ENCODE data around the gene PMP22. TPM values are rescaled to one million over a fixed set of nuclear protein-coding genes. Genes with fewer than 3 reads are reported as not detected.

Gene PMP22
- total RNA-seq, 2 experiments from 2014 or later: not detected

GRCh38 chr17:15270628-15271381 is 5.7 kb upstream of the PMP22 start:
- no peak overlapping the region for H3K4me3 Mint-ChIP-seq
- ChIA-PET CTCF (no interaction called here), POLR2A (no interaction called here)
- peaks cover 3% of the 10 kb centered on the region for H3K27me3 Mint-ChIP-seq
- no peaks in the 10 kb centered on the region for H3K9me3 Mint-ChIP-seq
- DNase-seq: no peak
- no peak overlapping the region for H3K27ac Mint-ChIP-seq
- peaks cover 5% of the 10 kb centered on the region for H3K4me1 Mint-ChIP-seq
- H3K36me3 Mint-ChIP-seq (ENCODE audit: low read depth): no peaks in the 10 kb centered on the region

GRCh38 chr17:15269780-15270089 is 4.6 kb upstream of the PMP22 start:
- H3K36me3 Mint-ChIP-seq (ENCODE audit: low read depth): no peaks in the 10 kb centered on the region
- DNase-seq: no peak
- H3K27ac Mint-ChIP-seq: no peak overlapping the region
- ChIA-PET POLR2A (no interaction called here), CTCF (no interaction called here)
- H3K4me1 Mint-ChIP-seq: peaks cover 5% of the 10 kb centered on the region
- peaks cover 14% of the 10 kb centered on the region for H3K27me3 Mint-ChIP-seq
- no peaks in the 10 kb centered on the region for H3K9me3 Mint-ChIP-seq
- no peak overlapping the region for H3K4me3 Mint-ChIP-seq

GRCh38 chr17:15269087-15269779 is 4.1 kb upstream of the PMP22 start:
- H3K36me3 Mint-ChIP-seq (ENCODE audit: low read depth): no peaks in the 10 kb centered on the region
- no peaks in the 10 kb centered on the region for H3K9me3 Mint-ChIP-seq
- peaks cover 5% of the 10 kb centered on the region for H3K4me1 Mint-ChIP-seq
- no peak overlapping the region for H3K4me3 Mint-ChIP-seq
- CTCF ChIA-PET: no interaction called here
- H3K27me3 Mint-ChIP-seq: peaks cover 19% of the 10 kb centered on the region
- DNase-seq: no peak
- POLR2A ChIA-PET: no interaction called here
- H3K27ac Mint-ChIP-seq: no peak overlapping the region

- no peak overlapping the region for H3K4me3 Mint-ChIP-seq
- peaks cover 25% of the 10 kb centered on the region for H3K27me3 Mint-ChIP-seq
- no peak overlapping the region for H3K27ac Mint-ChIP-seq
- H3K4me1 Mint-ChIP-seq: peaks cover 5% of the 10 kb centered on the region
- H3K36me3 Mint-ChIP-seq (ENCODE audit: low read depth): no peaks in the 10 kb centered on the region
- ChIA-PET POLR2A (no interaction called here), CTCF (interaction anchor here (0.5 to 0.6 kb wide), 2 partner anchors 191 to 901 kb away, joined by 3 read pairs; no protein-coding TSS in a partner anchor)
- no peak for DNase-seq
- H3K9me3 Mint-ChIP-seq: no peaks in the 10 kb centered on the region
Observed at GRCh38 chr17:15268461-15268860, 3.3 kb upstream of the PMP22 start.

- Mint-ChIP-seq H3K27ac (no peak overlapping the region), H3K9me3 (no peaks in the 10 kb centered on the region), H3K27me3 (peaks cover 28% of the 10 kb centered on the region), H3K4me1 (peaks cover 5% of the 10 kb centered on the region), H3K36me3 (ENCODE audit: low read depth) (no peaks in the 10 kb centered on the region), H3K4me3 (no peak overlapping the region)
- DNase-seq: no peak
- ChIA-PET CTCF (interaction anchor here (0.5 to 0.6 kb wide), 2 partner anchors 192 to 902 kb away, joined by 3 read pairs; no protein-coding TSS in a partner anchor), POLR2A (no interaction called here)
Observed at GRCh38 chr17:15267996-15268395, 2.9 kb upstream of the PMP22 start.

- no peak overlapping the region for H3K4me3 Mint-ChIP-seq
- ChIA-PET POLR2A (no interaction called here), CTCF (no interaction called here)
Observed at GRCh38 chr17:15266325-15267125, 1.4 kb upstream of the PMP22 start.

GRCh38 chr17:15264542-15264941 is 584 bp downstream of the PMP22 start:
- Mint-ChIP-seq H3K9me3 (no peaks in the 10 kb centered on the region), H3K4me3 (no peak overlapping the region), H3K27me3 (peaks cover 59% of the 10 kb centered on the region), H3K36me3 (ENCODE audit: low read depth) (no peaks in the 10 kb centered on the region), H3K27ac (no peak overlapping the region), H3K4me1 (peaks cover 7% of the 10 kb centered on the region)
- no peak for DNase-seq
- ChIA-PET CTCF (interaction anchor here (0.5 kb wide), 1 partner anchor 72 kb away, joined by 3 read pairs; no protein-coding TSS in a partner anchor), POLR2A (no interaction called here)

More at GRCh38 chr17:15266325-15267125, 1.4 kb upstream of the PMP22 start:
- no peak overlapping the region for H3K27ac Mint-ChIP-seq
- no peaks in the 10 kb centered on the region for H3K9me3 Mint-ChIP-seq
- H3K27me3 Mint-ChIP-seq: peaks cover 43% of the 10 kb centered on the region
- DNase-seq: no peak
- H3K4me1 Mint-ChIP-seq: peaks cover 5% of the 10 kb centered on the region
- no peaks in the 10 kb centered on the region for H3K36me3 Mint-ChIP-seq (ENCODE audit: low read depth)

- ChIA-PET POLR2A (no interaction called here), CTCF (no interaction called here)
- DNase-seq: no peak
- no peak overlapping the region for H3K4me3 Mint-ChIP-seq
- H3K4me1 Mint-ChIP-seq: peaks cover 7% of the 10 kb centered on the region
- H3K27ac Mint-ChIP-seq: no peak overlapping the region
- no peaks in the 10 kb centered on the region for H3K9me3 Mint-ChIP-seq
- no peaks in the 10 kb centered on the region for H3K36me3 Mint-ChIP-seq (ENCODE audit: low read depth)
- peaks cover 65% of the 10 kb centered on the region for H3K27me3 Mint-ChIP-seq
Observed at GRCh38 chr17:15263680-15264079, 1.4 kb downstream of the PMP22 start.

- Mint-ChIP-seq H3K27me3 (peaks cover 68% of the 10 kb centered on the region), H3K9me3 (no peaks in the 10 kb centered on the region), H3K4me3 (no peak overlapping the region), H3K4me1 (peaks cover 7% of the 10 kb centered on the region), H3K36me3 (ENCODE audit: low read depth) (no peaks in the 10 kb centered on the region), H3K27ac (no peak overlapping the region)
- CTCF ChIA-PET: no interaction called here
- POLR2A ChIA-PET: no interaction called here
- DNase-seq: no peak
Observed at GRCh38 chr17:15263206-15263579, 1.9 kb downstream of the PMP22 start.

- H3K4me1 Mint-ChIP-seq: peaks cover 10% of the 10 kb centered on the region
- POLR2A ChIA-PET: no interaction called here
- no peak for DNase-seq
- no peaks in the 10 kb centered on the region for H3K9me3 Mint-ChIP-seq
- peaks cover 72% of the 10 kb centered on the region for H3K27me3 Mint-ChIP-seq
- CTCF ChIA-PET: no interaction called here
- no peaks in the 10 kb centered on the region for H3K36me3 Mint-ChIP-seq (ENCODE audit: low read depth)
- no peak overlapping the region for H3K27ac Mint-ChIP-seq
- H3K4me3 Mint-ChIP-seq: no peak overlapping the region
Observed at GRCh38 chr17:15262291-15263205, 2.6 kb downstream of the PMP22 start.

- H3K27ac Mint-ChIP-seq: no peak overlapping the region
- ChIA-PET CTCF (no interaction called here), POLR2A (no interaction called here)
- no peaks in the 10 kb centered on the region for H3K36me3 Mint-ChIP-seq (ENCODE audit: low read depth)
- H3K4me3 Mint-ChIP-seq: no peak overlapping the region
- DNase-seq: no peak
- H3K27me3 Mint-ChIP-seq: peaks cover 78% of the 10 kb centered on the region
- H3K4me1 Mint-ChIP-seq: peaks cover 17% of the 10 kb centered on the region
- H3K9me3 Mint-ChIP-seq: no peaks in the 10 kb centered on the region
Observed at GRCh38 chr17:15261802-15262290, 3.3 kb downstream of the PMP22 start.

- H3K27ac Mint-ChIP-seq: no peak overlapping the region
- peaks cover 17% of the 10 kb centered on the region for H3K4me1 Mint-ChIP-seq
- H3K36me3 Mint-ChIP-seq (ENCODE audit: low read depth): no peaks in the 10 kb centered on the region
- H3K27me3 Mint-ChIP-seq: peaks cover 81% of the 10 kb centered on the region
- no peaks in the 10 kb centered on the region for H3K9me3 Mint-ChIP-seq
- peak overlapping the region; percentile 32 for H3K4me3 Mint-ChIP-seq
- DNase-seq: no peak
- POLR2A ChIA-PET: no interaction called here
- CTCF ChIA-PET: no interaction called here
Observed at GRCh38 chr17:15261258-15261801, 3.8 kb downstream of the PMP22 start.

Measured in activated CD4-positive, alpha-beta T cell treated with anti-CD3 and anti-CD28 coated beads, Interleukin-2, amount 10 ng/mL, durations not matched to agents 7 days and 5 days (primary cell).